OCI-LY7 (cell line): ENCODE measurements around the gene EEF2K. TPM values are rescaled to one million over a fixed set of nuclear protein-coding genes. Genes with fewer than 3 reads are reported as not detected.

Experiments used
- BruUV-seq: library from RNA; stranded (reverse); fragments of 400-500 nt; replicated peaks from 2 replicates; lab custom pipeline; 2021; lab: Mats Ljungman, UMichigan
- CTCF ChIA-PET: fragments of 300-600 bp; sonication (Branson Sonifier 250); formaldehyde crosslinking; loops from one replicate; lab custom pipeline; 2022; ENCODE audit warnings: antibody characterized with exemption; ENCODE audit not compliant: unreplicated experiment; lab: Charles Lee
- POLR2A ChIA-PET: fragments of 300-600 bp; sonication (Branson Sonifier 250); formaldehyde crosslinking; loops from one replicate; lab custom pipeline; 2022; ENCODE audit warnings: antibody characterized with exemption; lab: Charles Lee
- DNase-seq: peaks from one replicate; pipeline ENCODE4 v3.0.0-alpha.2; 2015; ENCODE audit warnings: low spot score
- H2AFZ ChIP-seq: fragments of 200-600 bp; sonication (generic), shearing (Covaris generic); 2 replicates; pipeline ENCODE4 v1.6.1; 2014; ENCODE audit warnings: mild to moderate bottlenecking, antibody characterized with exemption, low read length, moderate library complexity
- H3K27ac ChIP-seq: fragments of 200-600 bp; sonication (generic); 2 replicates; pipeline ENCODE4 v1.5.1; 2014; ENCODE audit warnings: mixed run types, low read depth, mild to moderate bottlenecking, moderate library complexity, low read length, inconsistent platforms; ENCODE audit not compliant: poor library complexity, severe bottlenecking
- H3K36me3 ChIP-seq: fragments of 200-600 bp; sonication (generic); 2 replicates; pipeline ENCODE4 v1.6.1; 2014; ENCODE audit warnings: mild to moderate bottlenecking, antibody characterized with exemption, low read length, moderate library complexity, mixed read lengths; ENCODE audit not compliant: insufficient read depth
- H3K4me1 ChIP-seq: fragments of 200-600 bp; sonication (generic); 2 replicates; pipeline ENCODE4 v1.5.1; 2014; ENCODE audit warnings: mild to moderate bottlenecking, low read length; ENCODE audit not compliant: insufficient read depth, poor library complexity, severe bottlenecking
- H3K4me2 ChIP-seq: fragments of 200-600 bp; sonication (generic); 2 replicates; pipeline ENCODE4 v1.6.1; 2014; ENCODE audit warnings: mild to moderate bottlenecking, low read length
- H3K4me3 ChIP-seq: fragments of 200-600 bp; sonication (generic); 2 replicates; pipeline ENCODE4 v1.5.1; 2014; ENCODE audit warnings: mild to moderate bottlenecking, low read depth, low read length; ENCODE audit not compliant: poor library complexity, severe bottlenecking
- H3K79me2 ChIP-seq: fragments of 200-600 bp; sonication (generic); 2 replicates; pipeline ENCODE4 v1.6.1; 2016; ENCODE audit warnings: low read depth, mild to moderate bottlenecking, low read length, moderate library complexity, mixed read lengths; ENCODE audit not compliant: insufficient read depth
- H3K9me2 ChIP-seq: fragments of 200-600 bp; sonication (generic); 2 replicates; pipeline ENCODE4 v1.6.1; 2016; ENCODE audit warnings: mild to moderate bottlenecking, low read length, mixed read lengths; ENCODE audit not compliant: insufficient read depth
- H3K9me3 ChIP-seq: fragments of 200-600 bp; sonication (generic); 2 replicates; pipeline ENCODE4 v1.6.1; 2014; ENCODE audit warnings: mild to moderate bottlenecking, mixed run types, low read length, mixed read lengths
- H4K20me1 ChIP-seq: fragments of 200-600 bp; sonication (generic); 2 replicates; pipeline ENCODE4 v1.6.1; 2014; ENCODE audit warnings: mild to moderate bottlenecking, antibody characterized with exemption, low read length, moderate library complexity, mixed read lengths; ENCODE audit not compliant: insufficient read depth
- CTCF ChIP-seq: fragments of 200-600 bp; sonication (generic); conservative IDR thresholded peaks from 2 replicates; pipeline ENCODE4 v1.5.1; 2014; ENCODE audit warnings: mild to moderate bottlenecking, antibody characterized with exemption, low read length, moderate library complexity, mixed read lengths
- EZH2phosphoT487 ChIP-seq: fragments of 200-600 bp; sonication (generic); IDR thresholded peaks from 2 replicates; pipeline ENCODE4 v1.6.1; 2018; ENCODE audit warnings: low read depth, borderline replicate concordance, mild to moderate bottlenecking, mixed run types, antibody characterized with exemption, low read length, moderate library complexity, mixed read lengths
- intact Hi-C: fragments of 100-400 bp; cut with micrococcal nuclease; formaldehyde crosslinking; loops from one replicate; pipeline ENCODE4 v1.10.0; 2022; ENCODE audit not compliant: unreplicated experiment
- total RNA-seq, 2 experiments: library from RNA; depleted of rRNA in 1 of 2; stranded (reverse); fragments of >200 nt in 1 of 2; shearing (Covaris generic) in 1 of 2; gene quantifications; 2 replicates each; pipeline ENCODE4 v1.2.3, GENCODE V29; 2014 to 2022

Gene EEF2K
- total RNA-seq, 2 experiments from 2014 or later, result 23.8 to 42.3 TPM

DNA sequence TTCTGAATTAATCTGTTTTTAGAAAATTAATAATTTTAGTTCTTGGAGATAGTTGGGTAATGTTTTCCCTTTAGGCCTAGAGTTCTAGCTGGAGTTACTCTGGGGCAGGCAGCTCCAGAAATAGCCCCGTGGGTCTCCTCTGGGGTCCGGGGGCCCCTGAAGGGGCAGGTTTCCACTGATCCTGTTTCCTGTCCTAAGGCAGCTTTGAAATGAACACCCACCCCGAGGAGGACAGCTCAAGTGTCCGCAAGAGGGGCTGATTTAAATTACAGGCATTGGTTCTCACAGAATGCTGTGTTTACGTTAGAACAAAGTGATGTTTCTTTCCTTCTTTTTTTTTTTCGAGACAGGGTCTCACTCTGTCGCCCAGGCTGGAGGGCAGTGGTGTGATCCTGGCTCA, 23.8 kb downstream of the EEF2K start:
- H3K79me2 ChIP-seq, result no peaks in the 10 kb centered on the region
- H3K36me3 ChIP-seq, result peaks cover 75% of the 10 kb centered on the region
- no peak overlapping the region for H3K27ac ChIP-seq
- H3K4me2 ChIP-seq, result no peak overlapping the region
- intact Hi-C loops, result no loop called here
- no peaks in the 10 kb centered on the region for H4K20me1 ChIP-seq
- H3K9me3 ChIP-seq, result no peaks in the 10 kb centered on the region
- H3K9me2 ChIP-seq, result no peaks in the 10 kb centered on the region
- no TSS peak for BruUV-seq
- no peak for TF ChIP-seq EZH2phosphoT487
- no peak for TF ChIP-seq CTCF
- H3K4me3 ChIP-seq, result no peak overlapping the region
- no peaks in the 10 kb centered on the region for H3K4me1 ChIP-seq
- POLR2A ChIA-PET, result interaction anchor here (0.7 to 1.0 kb wide), 3 partner anchors 20 to 1569 kb away, joined by 3 read pairs; no protein-coding TSS in a partner anchor
- CTCF ChIA-PET, result interaction anchor here (0.6 kb wide), 1 partner anchor 28 kb away, joined by 3 read pairs; no protein-coding TSS in a partner anchor
- no peak overlapping the region for H2AFZ ChIP-seq
- no peak for DNase-seq

GRCh38 chr16:22232277-22233036, 26.4 kb downstream of the EEF2K start:
- CTCF ChIA-PET, result no interaction called here
- Histone ChIP-seq H3K4me2 (no peak overlapping the region), H3K27ac (no peak overlapping the region), H3K9me3 (no peaks in the 10 kb centered on the region), H3K79me2 (no peaks in the 10 kb centered on the region), H3K36me3 (peaks cover 69% of the 10 kb centered on the region), H2AFZ (no peak overlapping the region), H4K20me1 (no peaks in the 10 kb centered on the region), H3K4me1 (no peaks in the 10 kb centered on the region), H3K9me2 (no peaks in the 10 kb centered on the region), H3K4me3 (no peak overlapping the region)
- intact Hi-C loops, result no loop called here
- no peak for DNase-seq
- TF ChIP-seq EZH2phosphoT487 (no peak), CTCF (no peak)
- POLR2A ChIA-PET, result interaction anchor here (0.6 to 0.8 kb wide), 3 partner anchors 17 to 98 kb away, joined by 3 to 15 read pairs (median 5); no protein-coding TSS in a partner anchor
- no TSS peak for BruUV-seq

DNA sequence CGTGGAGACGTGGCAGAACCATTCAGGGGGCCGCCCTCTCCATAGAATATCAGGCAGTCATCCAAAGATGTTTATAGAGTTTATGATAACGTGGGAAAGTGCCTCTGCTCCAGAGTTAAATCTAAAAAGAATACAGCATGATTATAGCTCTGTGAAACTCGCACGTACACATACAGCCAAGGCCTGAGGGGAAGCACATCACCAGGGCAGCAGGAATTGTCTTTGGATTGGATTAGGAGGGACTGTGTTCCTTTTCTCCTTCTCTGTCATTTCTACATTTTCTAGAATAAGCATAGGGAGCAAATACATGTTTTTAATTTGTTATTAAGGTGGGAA, 26.9 kb downstream of the EEF2K start:
- intact Hi-C loops, result no loop called here
- no peaks in the 10 kb centered on the region for H4K20me1 ChIP-seq
- DNase-seq, result no peak
- no peak overlapping the region for H3K27ac ChIP-seq
- no peaks in the 10 kb centered on the region for H3K9me3 ChIP-seq
- H3K4me1 ChIP-seq, result no peaks in the 10 kb centered on the region
- POLR2A ChIA-PET, result no interaction called here
- no peak for TF ChIP-seq EZH2phosphoT487
- no peak for TF ChIP-seq CTCF
- no TSS peak for BruUV-seq
- CTCF ChIA-PET, result no interaction called here
- H3K4me2 ChIP-seq, result no peak overlapping the region
- no peaks in the 10 kb centered on the region for H3K79me2 ChIP-seq
- H2AFZ ChIP-seq, result no peak overlapping the region
- no peak overlapping the region for H3K4me3 ChIP-seq
- no peaks in the 10 kb centered on the region for H3K9me2 ChIP-seq
- peaks cover 71% of the 10 kb centered on the region for H3K36me3 ChIP-seq
